PC-3 (cell line): Measurements from ENCODE around the gene AOPEP. TPM values are rescaled to one million over a fixed set of nuclear protein-coding genes. Genes with fewer than 3 reads are reported as not detected.

Experiments used
- ATAC-seq: fragments of 200-7000 bp; cut with Tn5 transposase; 2 replicates; pipeline ENCODE4 v1.9.1; 2020; ENCODE audit warnings: mild to moderate bottlenecking, moderate library complexity
- BruUV-seq: library from RNA; stranded (reverse); fragments of 400-500 nt; replicated peaks from 2 replicates; lab custom pipeline; 2021; lab: Mats Ljungman, UMichigan
- CTCF ChIA-PET: fragments of 300-600 bp; sonication (Branson Sonifier 250); formaldehyde crosslinking; loops from one replicate; lab custom pipeline; 2022; ENCODE audit warnings: antibody characterized with exemption; lab: Charles Lee
- POLR2A ChIA-PET: fragments of 300-600 bp; sonication (Branson Sonifier 250); formaldehyde crosslinking; loops from one replicate; lab custom pipeline; 2022; ENCODE audit warnings: antibody characterized with exemption; ENCODE audit not compliant: unreplicated experiment; lab: Charles Lee
- DNase-seq: peaks from one replicate; pipeline ENCODE4 v3.0.0-alpha.2; 2015
- H2AFZ ChIP-seq: fragments of 300-600 bp; sonication (generic); 2 replicates; pipeline ENCODE4 v1.6.0; 2016; ENCODE audit warnings: antibody characterized with exemption, low read length
- H3F3A ChIP-seq: fragments of 300-600 bp; sonication (generic); one replicate; pipeline ENCODE4 v1.6.0; 2017; ENCODE audit warnings: antibody characterized with exemption, low read length, control low read depth, mild to moderate bottlenecking; ENCODE audit not compliant: unreplicated experiment
- H3K27ac ChIP-seq: fragments of 300-600 bp; sonication (generic); 2 replicates; pipeline ENCODE4 v1.5.1; 2016; ENCODE audit warnings: mild to moderate bottlenecking, low read length
- H3K27me3 ChIP-seq: fragments of 300-600 bp; sonication (generic); 2 replicates; pipeline ENCODE4 v1.6.1; 2016; ENCODE audit warnings: low read length, mixed read lengths
- H3K36me3 ChIP-seq: fragments of 300-600 bp; sonication (generic); 2 replicates; pipeline ENCODE4 v1.6.1; 2016; ENCODE audit warnings: low read depth, mixed run types, low read length, mixed read lengths
- H3K4me1 ChIP-seq: fragments of 300-600 bp; sonication (generic); 2 replicates; pipeline ENCODE4 v1.5.1; 2016; ENCODE audit warnings: low read length; ENCODE audit not compliant: insufficient read depth
- H3K4me2 ChIP-seq: fragments of 300-600 bp; sonication (generic); 2 replicates; pipeline ENCODE4 v1.6.0; 2016; ENCODE audit warnings: low read length
- H3K4me3 ChIP-seq: fragments of 300-600 bp; sonication (generic); 2 replicates; pipeline ENCODE4 v1.5.1; 2016; ENCODE audit warnings: mild to moderate bottlenecking, low read length, mixed read lengths
- H3K79me2 ChIP-seq: fragments of 300-600 bp; sonication (generic); 2 replicates; pipeline ENCODE4 v1.6.1; 2017; ENCODE audit warnings: low read length, mixed read lengths
- H3K9ac ChIP-seq: fragments of 300-600 bp; sonication (generic); 2 replicates; pipeline ENCODE4 v1.6.0; 2016; ENCODE audit warnings: mild to moderate bottlenecking, low read length
- H3K9me2 ChIP-seq: fragments of 300-600 bp; sonication (generic); replicated peaks from 2 replicates; pipeline ENCODE4 v1.6.1; 2016; ENCODE audit warnings: mixed run types, low read length, mixed read lengths
- H3K9me3 ChIP-seq: fragments of 300-600 bp; sonication (generic); 2 replicates; pipeline ENCODE4 v1.6.1; 2016; ENCODE audit warnings: low read length, mixed read lengths
- H4K20me1 ChIP-seq: fragments of 300-600 bp; sonication (generic); 2 replicates; pipeline ENCODE4 v1.6.1; 2016; ENCODE audit warnings: low read length, mixed read lengths
- EZH2 ChIP-seq: fragments of 300-600 bp; sonication (generic); IDR thresholded peaks from one replicate; pipeline ENCODE4 v1.6.1; 2017; ENCODE audit warnings: antibody characterized with exemption, mild to moderate bottlenecking, low read length; ENCODE audit not compliant: unreplicated experiment
- EZH2phosphoT487 ChIP-seq: fragments of 300-600 bp; sonication (generic); IDR thresholded peaks from 2 replicates; pipeline ENCODE4 v1.6.1; 2018; ENCODE audit warnings: mild to moderate bottlenecking, antibody characterized with exemption, low read length, borderline replicate concordance
- intact Hi-C: fragments of 100-400 bp; cut with micrococcal nuclease; formaldehyde crosslinking; loops from 2 replicates; pipeline ENCODE4 v1.9.0; 2023
- total RNA-seq: library from RNA; depleted of rRNA; stranded (reverse); fragments of >200 nt; gene quantifications from 2 replicates; pipeline ENCODE4 v1.2.3, GENCODE V29; 2014
- TF ChIP-seq, protein P1 (sequence below): fragments of 300-600 bp; sonication (generic); conservative IDR thresholded peaks from 2 replicates; pipeline ENCODE4 v1.5.1; 2017; ENCODE audit warnings: antibody characterized with exemption, low read depth, mild to moderate bottlenecking, low read length

The AOPEP gene
- total RNA-seq, 1 experiment from 2014 or later = 23.1 TPM

DNA sequence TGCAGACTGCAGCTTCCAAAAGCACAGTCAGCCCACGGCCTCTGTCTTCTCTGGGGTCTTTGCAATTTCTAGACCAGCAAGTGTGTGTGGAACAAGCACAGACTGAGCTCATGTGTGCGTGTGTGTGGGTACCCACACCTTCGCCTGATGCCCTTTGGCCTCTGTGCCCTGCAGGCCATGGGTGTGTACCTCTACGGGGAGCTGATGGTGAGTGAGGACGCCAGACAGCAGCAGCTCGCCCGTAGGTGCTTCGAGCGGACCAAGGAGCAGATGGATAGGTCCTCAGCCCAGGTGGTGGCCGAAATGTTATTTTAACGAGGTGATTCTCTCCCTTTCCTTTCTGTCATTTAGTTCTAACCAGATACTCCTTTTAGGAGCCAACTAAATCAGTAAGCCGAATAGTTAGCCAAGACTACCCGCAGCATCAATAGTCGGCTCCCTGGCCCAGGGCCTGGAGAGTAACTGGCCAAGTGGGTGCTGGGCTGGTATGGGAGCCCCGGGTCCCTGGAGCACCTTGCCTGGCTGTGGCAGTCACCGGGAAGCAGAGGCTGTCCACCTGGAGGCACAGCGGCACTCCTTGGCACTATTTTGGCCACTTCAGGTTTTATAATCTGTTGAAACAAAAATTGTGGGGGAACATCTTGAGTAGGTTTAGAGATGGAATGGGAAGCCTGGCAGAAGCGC lies 356.0 kb downstream of the AOPEP start:
- CTCF ChIA-PET = no interaction called here
- DNase-seq = no peak
- no peaks in the 10 kb centered on the region for H3K79me2 ChIP-seq
- H3K9me3 ChIP-seq = no peaks in the 10 kb centered on the region
- no peak for TF ChIP-seq EZH2
- TF ChIP-seq, protein P1, sequence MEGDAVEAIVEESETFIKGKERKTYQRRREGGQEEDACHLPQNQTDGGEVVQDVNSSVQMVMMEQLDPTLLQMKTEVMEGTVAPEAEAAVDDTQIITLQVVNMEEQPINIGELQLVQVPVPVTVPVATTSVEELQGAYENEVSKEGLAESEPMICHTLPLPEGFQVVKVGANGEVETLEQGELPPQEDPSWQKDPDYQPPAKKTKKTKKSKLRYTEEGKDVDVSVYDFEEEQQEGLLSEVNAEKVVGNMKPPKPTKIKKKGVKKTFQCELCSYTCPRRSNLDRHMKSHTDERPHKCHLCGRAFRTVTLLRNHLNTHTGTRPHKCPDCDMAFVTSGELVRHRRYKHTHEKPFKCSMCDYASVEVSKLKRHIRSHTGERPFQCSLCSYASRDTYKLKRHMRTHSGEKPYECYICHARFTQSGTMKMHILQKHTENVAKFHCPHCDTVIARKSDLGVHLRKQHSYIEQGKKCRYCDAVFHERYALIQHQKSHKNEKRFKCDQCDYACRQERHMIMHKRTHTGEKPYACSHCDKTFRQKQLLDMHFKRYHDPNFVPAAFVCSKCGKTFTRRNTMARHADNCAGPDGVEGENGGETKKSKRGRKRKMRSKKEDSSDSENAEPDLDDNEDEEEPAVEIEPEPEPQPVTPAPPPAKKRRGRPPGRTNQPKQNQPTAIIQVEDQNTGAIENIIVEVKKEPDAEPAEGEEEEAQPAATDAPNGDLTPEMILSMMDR = no peak
- no peak for TF ChIP-seq EZH2phosphoT487
- H3F3A ChIP-seq = no peaks in the 10 kb centered on the region
- no peaks in the 10 kb centered on the region for H3K9me2 ChIP-seq
- intact Hi-C loops = no loop called here
- no peaks in the 10 kb centered on the region for H4K20me1 ChIP-seq
- no peak overlapping the region for H3K9ac ChIP-seq
- H3K27ac ChIP-seq = no peak overlapping the region
- POLR2A ChIA-PET = no interaction called here
- H3K4me3 ChIP-seq = no peak overlapping the region
- H3K27me3 ChIP-seq = no peaks in the 10 kb centered on the region
- no peak overlapping the region for H3K4me2 ChIP-seq
- H3K4me1 ChIP-seq = no peaks in the 10 kb centered on the region
- peaks cover 3% of the 10 kb centered on the region; the same call in 1 of the 2 replicates for H3K36me3 ChIP-seq
- no peak overlapping the region for H2AFZ ChIP-seq
- no TSS peak for BruUV-seq
- no peak for ATAC-seq

DNA sequence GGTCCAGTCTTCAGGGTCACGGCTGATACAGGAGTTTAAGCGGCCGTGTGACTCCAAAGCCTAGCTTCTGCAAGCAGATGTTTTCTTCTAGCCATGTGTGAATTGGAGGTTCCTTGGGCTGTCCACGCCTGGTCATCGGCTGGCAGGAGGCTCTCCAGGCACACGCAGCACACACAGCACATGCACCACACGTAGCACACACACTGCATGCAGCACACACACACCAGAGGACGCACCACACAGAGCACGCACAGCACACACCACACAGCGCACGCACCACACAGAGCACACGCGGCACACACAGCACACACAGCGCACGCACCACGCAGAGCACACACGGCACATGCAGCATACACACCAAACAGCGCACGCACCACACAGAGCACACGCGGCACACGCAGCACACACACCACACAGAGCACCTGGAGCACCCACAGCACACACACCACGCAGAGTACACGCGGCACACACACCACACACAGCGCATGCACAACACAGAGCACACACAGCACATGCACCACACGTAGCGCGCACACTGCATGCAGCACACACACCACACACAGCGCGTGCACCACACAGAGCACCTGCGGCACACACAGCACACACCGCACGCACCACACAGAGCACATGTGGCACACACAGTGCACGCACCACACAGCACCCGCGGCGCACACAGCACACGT lies 356.7 kb downstream of the AOPEP start:
- Histone ChIP-seq H3F3A (no peaks in the 10 kb centered on the region), H3K4me3 (no peak overlapping the region), H3K4me2 (no peak overlapping the region), H3K9me2 (no peaks in the 10 kb centered on the region), H3K27me3 (no peaks in the 10 kb centered on the region), H3K9ac (no peak overlapping the region), H3K4me1 (no peaks in the 10 kb centered on the region), H3K36me3 (peaks cover 3% of the 10 kb centered on the region; the same call in 1 of the 2 replicates), H2AFZ (no peak overlapping the region), H3K9me3 (no peaks in the 10 kb centered on the region), H3K79me2 (no peaks in the 10 kb centered on the region), H3K27ac (no peak overlapping the region), H4K20me1 (no peaks in the 10 kb centered on the region)
- no peak for DNase-seq
- TF ChIP-seq EZH2 (no peak), EZH2phosphoT487 (no peak)
- TF ChIP-seq, protein P1 = no peak
- CTCF ChIA-PET = no interaction called here
- POLR2A ChIA-PET = no interaction called here
- no peak for ATAC-seq
- intact Hi-C loops = no loop called here
- no TSS peak for BruUV-seq
